Prostate gland (tissue), 2 donors: ENCODE results near the gene SLC12A8.

ENCODE experiments used
- POLR2AphosphoS5 ChIP-seq: sonication (generic); formaldehyde crosslinking; IDR thresholded peaks from one replicate; pipeline ENCODE4 v1.6.1; 2017; ENCODE audit warnings: antibody characterized with exemption
- TF ChIP-seq, protein P1 (sequence below), 4 experiments: fragments of 200-600 bp in 2 of 4; fragments of 450-650 bp in 2 of 4; sonication (generic) in 2 of 4; IDR thresholded peaks; 1 replicate in 3 of 4; 2 replicates in 1 of 4; pipeline ENCODE4 v1.5.1; 2016 to 2019; ENCODE audit warnings: antibody characterized with exemption in 4 of 4, mild to moderate bottlenecking in 2 of 4, moderate library complexity in 2 of 4

DNA sequence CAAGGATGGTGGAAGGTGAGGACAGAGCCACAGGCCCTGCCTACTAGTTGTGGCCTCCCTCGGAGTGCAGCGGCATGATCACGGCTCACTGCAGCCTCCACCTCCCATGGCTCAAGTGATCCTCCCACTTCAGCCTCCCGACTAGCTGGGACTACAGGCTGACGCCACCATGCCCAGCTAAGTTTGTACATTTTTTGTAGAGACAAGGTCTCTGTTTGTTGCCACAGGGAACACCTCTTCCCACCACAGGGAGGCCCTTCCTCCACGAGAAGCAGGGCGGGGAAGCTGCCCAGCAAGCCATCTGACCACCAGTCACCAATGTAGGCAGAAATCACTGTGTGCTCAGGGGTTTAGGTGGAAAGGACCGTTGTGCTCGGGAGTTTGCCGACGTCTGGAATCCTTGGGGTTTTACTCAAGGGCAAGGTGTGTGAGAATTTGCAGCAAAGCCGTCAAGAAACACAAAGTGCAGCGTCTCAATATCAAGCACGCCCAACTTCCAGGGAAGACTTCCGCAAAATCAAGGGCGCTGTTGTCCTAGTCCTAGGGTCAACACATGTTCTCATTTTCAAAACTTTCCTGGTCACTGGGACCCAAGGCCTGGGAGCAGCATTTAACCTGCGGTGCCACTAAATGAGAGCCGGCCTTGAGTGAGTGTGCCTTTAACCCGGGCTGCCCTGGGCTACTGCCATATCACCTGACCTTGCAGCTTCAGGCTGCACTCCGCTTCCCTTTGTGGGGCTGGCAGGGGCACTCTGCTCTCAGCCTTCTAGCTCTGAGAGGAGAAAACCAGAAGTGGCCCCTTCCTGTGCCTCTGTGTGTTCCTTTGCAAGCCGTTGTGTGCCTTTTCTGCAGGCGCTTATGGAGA is 65.7 kb downstream of the SLC12A8 start:
- TF ChIP-seq POLR2AphosphoS5 = no peak
- TF ChIP-seq, protein P1, sequence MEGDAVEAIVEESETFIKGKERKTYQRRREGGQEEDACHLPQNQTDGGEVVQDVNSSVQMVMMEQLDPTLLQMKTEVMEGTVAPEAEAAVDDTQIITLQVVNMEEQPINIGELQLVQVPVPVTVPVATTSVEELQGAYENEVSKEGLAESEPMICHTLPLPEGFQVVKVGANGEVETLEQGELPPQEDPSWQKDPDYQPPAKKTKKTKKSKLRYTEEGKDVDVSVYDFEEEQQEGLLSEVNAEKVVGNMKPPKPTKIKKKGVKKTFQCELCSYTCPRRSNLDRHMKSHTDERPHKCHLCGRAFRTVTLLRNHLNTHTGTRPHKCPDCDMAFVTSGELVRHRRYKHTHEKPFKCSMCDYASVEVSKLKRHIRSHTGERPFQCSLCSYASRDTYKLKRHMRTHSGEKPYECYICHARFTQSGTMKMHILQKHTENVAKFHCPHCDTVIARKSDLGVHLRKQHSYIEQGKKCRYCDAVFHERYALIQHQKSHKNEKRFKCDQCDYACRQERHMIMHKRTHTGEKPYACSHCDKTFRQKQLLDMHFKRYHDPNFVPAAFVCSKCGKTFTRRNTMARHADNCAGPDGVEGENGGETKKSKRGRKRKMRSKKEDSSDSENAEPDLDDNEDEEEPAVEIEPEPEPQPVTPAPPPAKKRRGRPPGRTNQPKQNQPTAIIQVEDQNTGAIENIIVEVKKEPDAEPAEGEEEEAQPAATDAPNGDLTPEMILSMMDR (IDR thresholded peaks at IDR 0.05) = no peak
